Measurements from ENCODE around the gene TRIM71. TPM values are rescaled to one million over a fixed set of nuclear protein-coding genes. Genes with fewer than 3 reads are reported as not detected.

Gene TRIM71
- polyA plus RNA-seq, 1 donor (not counting 4 experiments of a cell fraction or from before 2014, with no cell fraction given), result not detected

- TF ChIP-seq EZH2 (IDR thresholded peaks at IDR 0.05; ENCODE audit: low read length), result no peak
- Histone ChIP-seq H3K9me3 (ENCODE audit: control insufficient read depth, low read depth, low read length) (no peaks in the 10 kb centered on the region), H3K4me3 (ENCODE audit: control insufficient read depth in 2 of 3, extremely low read depth in 1 of 3, insufficient read depth in 2 of 3, low read depth in 1 of 3, low read length in 3 of 3) (no peak overlapping the region), H3K9ac (ENCODE audit: control insufficient read depth, extremely low read depth, insufficient read depth, low read length) (no peak overlapping the region), H3K9me1 (ENCODE audit: control insufficient read depth, extremely low read depth, insufficient read depth, low read length) (no peaks in the 10 kb centered on the region), H4K20me1 (ENCODE audit: control insufficient read depth, extremely low read depth, insufficient read depth, low read length) (no peaks in the 10 kb centered on the region), H3K4me1 (ENCODE audit: control insufficient read depth, extremely low read depth, insufficient read depth, low read length) (no peaks in the 10 kb centered on the region), H3K27me3 (ENCODE audit: control insufficient read depth, extremely low read depth, insufficient read depth, low read length) (peaks cover 20% of the 10 kb centered on the region), H2AFZ (ENCODE audit: control insufficient read depth, low read length) (no peak overlapping the region), H3K79me2 (ENCODE audit: control insufficient read depth, insufficient read depth, low read length) (no peaks in the 10 kb centered on the region), H3K27ac (ENCODE audit: control insufficient read depth, insufficient read depth, low read length) (no peak overlapping the region), H3K4me2 (ENCODE audit: control insufficient read depth, extremely low read depth, insufficient read depth, low read depth, low read length) (no peak overlapping the region), H3K36me3 (ENCODE audit: control insufficient read depth in 2 of 2, extremely low read depth in 1 of 2, insufficient read depth in 2 of 2, low read length in 2 of 2) (no peaks in the 10 kb centered on the region)
- DNase-seq (ENCODE audit: low read depth, low spot score) (no peak), FAIRE-seq (no peak)
- dilution Hi-C loops (cut with MboI; ENCODE audit: extremely low pct_ligation_motif_present, low sequenced_read_pairs), result no loop called here
These were observed 73.6 kb downstream of the TRIM71 start for GRCh38 chr3:32891365-32891764.

DNA sequence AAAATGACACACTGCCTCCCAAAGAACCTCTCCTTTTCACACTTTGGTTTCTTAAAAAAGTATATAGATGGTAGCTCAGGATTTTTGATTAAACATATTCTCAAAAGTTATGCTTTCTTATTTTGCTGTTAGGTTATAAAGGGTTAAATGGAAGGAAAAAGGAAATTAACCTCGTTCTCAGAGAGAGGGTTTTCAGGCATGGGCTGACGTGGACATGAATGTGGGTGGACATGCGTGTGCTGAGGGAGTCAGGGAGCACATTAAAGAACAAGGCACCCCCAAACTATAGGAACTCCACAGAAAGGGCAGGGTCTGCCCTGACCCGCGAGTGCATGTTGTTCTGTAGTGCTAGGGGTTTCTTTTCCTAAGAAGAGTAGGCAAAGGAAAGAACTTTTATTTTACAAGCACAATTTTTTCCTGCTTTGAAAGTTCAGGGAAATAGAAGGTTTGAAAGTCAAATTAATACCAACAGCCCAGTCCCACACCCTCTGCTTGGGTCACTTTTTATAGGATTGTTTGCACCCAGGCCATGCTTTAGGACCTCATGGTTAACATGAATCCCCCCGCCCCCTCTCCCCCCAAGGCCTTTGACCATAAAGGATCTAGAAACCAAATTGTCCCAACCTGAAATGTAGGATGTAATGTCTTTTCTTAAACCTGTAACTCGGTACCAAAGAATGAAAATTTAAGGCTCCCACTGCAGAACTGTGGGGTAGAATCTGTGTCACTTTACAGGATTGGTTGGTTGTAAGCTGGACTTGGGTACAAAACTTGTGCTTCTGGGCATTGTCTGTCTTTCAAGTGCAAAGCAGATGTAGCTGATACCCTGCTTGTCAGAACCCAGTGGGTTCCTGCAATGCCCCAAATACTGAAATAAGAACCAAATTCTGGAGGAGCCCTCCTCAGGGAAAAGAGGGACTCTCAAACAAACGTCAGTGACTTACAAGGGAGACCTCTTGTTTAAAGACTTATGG is 75.1 kb downstream of the TRIM71 start:
- H3K9ac ChIP-seq (ENCODE audit: control insufficient read depth, extremely low read depth, insufficient read depth, low read length), result no peak overlapping the region
- H3K27ac ChIP-seq (ENCODE audit: control insufficient read depth, insufficient read depth, low read length), result no peak overlapping the region
- FAIRE-seq, result no peak
- no peaks in the 10 kb centered on the region for H3K4me1 ChIP-seq (ENCODE audit: control insufficient read depth, extremely low read depth, insufficient read depth, low read length)
- H3K9me3 ChIP-seq (ENCODE audit: control insufficient read depth, low read depth, low read length), result no peaks in the 10 kb centered on the region
- H3K4me2 ChIP-seq (ENCODE audit: control insufficient read depth, extremely low read depth, insufficient read depth, low read depth, low read length), result no peak overlapping the region
- no peaks in the 10 kb centered on the region for H3K36me3 ChIP-seq (ENCODE audit: control insufficient read depth in 2 of 2, extremely low read depth in 1 of 2, insufficient read depth in 2 of 2, low read length in 2 of 2)
- TF ChIP-seq CTCF (optimal IDR thresholded peaks at IDR 0.05 in 1 of 3, IDR thresholded peaks at IDR 0.05 in 1 of 3, conservative IDR thresholded peaks at IDR 0.05 in 1 of 3; ENCODE audit: extremely low read depth in 1 of 3, insufficient read depth in 2 of 3, low read length in 3 of 3), result no peak
- TF ChIP-seq EZH2 (IDR thresholded peaks at IDR 0.05; ENCODE audit: low read length), result no peak
- H3K4me3 ChIP-seq (ENCODE audit: control insufficient read depth in 2 of 3, extremely low read depth in 1 of 3, insufficient read depth in 2 of 3, low read depth in 1 of 3, low read length in 3 of 3), result no peak overlapping the region
- DNase-seq (ENCODE audit: low read depth, low spot score), result no peak
- no peak overlapping the region for H2AFZ ChIP-seq (ENCODE audit: control insufficient read depth, low read length)
- no peaks in the 10 kb centered on the region for H3K79me2 ChIP-seq (ENCODE audit: control insufficient read depth, insufficient read depth, low read length)
- peaks cover 20% of the 10 kb centered on the region for H3K27me3 ChIP-seq (ENCODE audit: control insufficient read depth, extremely low read depth, insufficient read depth, low read length)
- no peaks in the 10 kb centered on the region for H3K9me1 ChIP-seq (ENCODE audit: control insufficient read depth, extremely low read depth, insufficient read depth, low read length)
- H4K20me1 ChIP-seq (ENCODE audit: control insufficient read depth, extremely low read depth, insufficient read depth, low read length), result no peaks in the 10 kb centered on the region
- dilution Hi-C loops (cut with MboI; ENCODE audit: extremely low pct_ligation_motif_present, low sequenced_read_pairs), result no loop called here

All from keratinocyte (primary cell).